Loucy (cell line): Measurements from ENCODE around the gene CRTC1.

Source experiments
- CTCF ChIP-seq: fragments of 200-600 bp; sonication (generic); conservative IDR thresholded peaks from 2 replicates; pipeline ENCODE4 v1.5.1; 2014; ENCODE audit warnings: mild to moderate bottlenecking, antibody characterized with exemption, low read length
- EZH2phosphoT487 ChIP-seq: fragments of 200-600 bp; IDR thresholded peaks from 2 replicates; pipeline ENCODE4 v1.6.1; 2018; ENCODE audit warnings: antibody characterized with exemption, mild to moderate bottlenecking, moderate library complexity, borderline replicate concordance

- TF ChIP-seq CTCF (no peak), EZH2phosphoT487 (no peak)
These were observed 47.5 kb downstream of the CRTC1 start for GRCh38 chr19:18730885-18731513.
